ENCODE data around the gene DLL4.

- no peak for TF ChIP-seq CTCF (IDR thresholded peaks at IDR 0.05; ENCODE audit: low read depth, low read length)
- no peak for TF ChIP-seq EZH2phosphoT487 (IDR thresholded peaks at IDR 0.05; ENCODE audit: low read depth)
These were observed 59.0 kb downstream of the DLL4 start for GRCh38 chr15:40988156-40988555.

Data from OCI-LY3 (cell line).